Activated CD4-positive, alpha-beta T cell treated with anti-CD3 and anti-CD28 coated beads, Interleukin-2, Interleukin-4, amounts not matched to agents 100 ng/mL and 50 ng/mL, durations not matched to agents 16 hours and 8 hours (primary cell): ENCODE data around the gene PATJ.
"Not testable (repeated sequence)": the region's sequence is repeated elsewhere in the genome, so short reads cannot be mapped to it uniquely, and the experiment has no call there.

Experiments used
- DNase-seq: peaks from one replicate; pipeline ENCODE4 v3.0.0-alpha.2; 2020; ENCODE audit warnings: low spot score

Gene PATJ

GRCh38 chr1:61828805-61829204 lies 86.5 kb downstream of the PATJ start:
- no peak for DNase-seq

- no peak for DNase-seq
Measured at GRCh38 chr1:61836649-61837048, 94.4 kb downstream of the PATJ start.

- DNase-seq, result not testable (repeated sequence)
Measured at GRCh38 chr1:61837607-61838006, 95.3 kb downstream of the PATJ start.

GRCh38 chr1:61839679-61840078 lies 97.4 kb downstream of the PATJ start:
- DNase-seq, result no peak

GRCh38 chr1:61842036-61842435 lies 99.8 kb downstream of the PATJ start:
- DNase-seq, result no peak

- no peak for DNase-seq
Measured at GRCh38 chr1:61842863-61843514, 100.7 kb downstream of the PATJ start.

GRCh38 chr1:61844006-61844405 lies 101.7 kb downstream of the PATJ start:
- no peak for DNase-seq

GRCh38 chr1:61844664-61845063 lies 102.4 kb downstream of the PATJ start:
- DNase-seq, result not testable (repeated sequence)

GRCh38 chr1:61851235-61851634 lies 109.0 kb downstream of the PATJ start:
- DNase-seq, result no peak

- DNase-seq, result peak; percentile 56
Measured at GRCh38 chr1:61851849-61852669, 109.8 kb downstream of the PATJ start.

GRCh38 chr1:61852670-61853015 lies 110.4 kb downstream of the PATJ start:
- no peak for DNase-seq

GRCh38 chr1:61853583-61853982 lies 111.3 kb downstream of the PATJ start:
- no peak for DNase-seq

GRCh38 chr1:61864489-61864888 lies 122.2 kb downstream of the PATJ start:
- DNase-seq, result no peak

- DNase-seq, result no peak
Measured at GRCh38 chr1:61865646-61866220, 123.5 kb downstream of the PATJ start.

GRCh38 chr1:61869691-61870109 lies 127.4 kb downstream of the PATJ start:
- DNase-seq, result no peak

- no peak for DNase-seq
Measured at GRCh38 chr1:61872206-61872605, 129.9 kb downstream of the PATJ start.

GRCh38 chr1:61873581-61873980 lies 131.3 kb downstream of the PATJ start:
- no peak for DNase-seq

- DNase-seq, result no peak
Measured at GRCh38 chr1:61873994-61874393, 131.7 kb downstream of the PATJ start.

GRCh38 chr1:61875198-61875597 lies 132.9 kb downstream of the PATJ start:
- no peak for DNase-seq

- DNase-seq, result not testable (repeated sequence)
Measured at GRCh38 chr1:61879887-61880474, 137.7 kb downstream of the PATJ start.

GRCh38 chr1:61887076-61887867 lies 145.0 kb downstream of the PATJ start:
- no peak for DNase-seq

- no peak for DNase-seq
Measured at GRCh38 chr1:61887931-61888564, 145.8 kb downstream of the PATJ start.
